ENCODE results near the gene YWHAG.
A peak's percentile ranks its signal among the peaks of the same experiment; 100 is the strongest.
"Not testable (repeated sequence)": the region's sequence is repeated elsewhere in the genome, so short reads cannot be mapped to it uniquely, and the experiment has no call there.

Gene YWHAG

GRCh38 chr7:76377186-76377918, 18.6 kb upstream of the YWHAG start:
- DNase-seq, result no peak

GRCh38 chr7:76375251-76375650, 16.5 kb upstream of the YWHAG start:
- no peak for DNase-seq

GRCh38 chr7:76372984-76373833, 14.4 kb upstream of the YWHAG start:
- DNase-seq, result no peak

GRCh38 chr7:76371396-76371795, 12.6 kb upstream of the YWHAG start:
- no peak for DNase-seq

- no peak for DNase-seq
Measured at GRCh38 chr7:76369018-76369417, 10.2 kb upstream of the YWHAG start.

GRCh38 chr7:76368190-76368589, 9.4 kb upstream of the YWHAG start:
- DNase-seq, result no peak

GRCh38 chr7:76364198-76364584, 5.4 kb upstream of the YWHAG start:
- DNase-seq, result no peak

GRCh38 chr7:76363754-76364153, 5.0 kb upstream of the YWHAG start:
- DNase-seq, result not testable (repeated sequence)

GRCh38 chr7:76359978-76360638, 1.3 kb upstream of the YWHAG start:
- no peak for DNase-seq

GRCh38 chr7:76359111-76359977, 553 bp upstream of the YWHAG start:
- peak; percentile 92 to 95 (median 94) for DNase-seq

- peak; percentile 28 to 40 (median 36) for DNase-seq
Measured at GRCh38 chr7:76358011-76358480, 745 bp downstream of the YWHAG start.

- DNase-seq, result no peak
Measured at GRCh38 chr7:76357475-76358010, 1.2 kb downstream of the YWHAG start.

- DNase-seq, result no peak
Measured at GRCh38 chr7:76356823-76357222, 2.0 kb downstream of the YWHAG start.

- DNase-seq, result no peak
Measured at GRCh38 chr7:76356115-76356514, 2.7 kb downstream of the YWHAG start.

- no peak for DNase-seq
Measured at GRCh38 chr7:76354981-76355730, 3.6 kb downstream of the YWHAG start.

- no peak for DNase-seq
Measured at GRCh38 chr7:76354516-76354915, 4.3 kb downstream of the YWHAG start.

- no peak for DNase-seq
Measured at GRCh38 chr7:76353744-76354143, 5.0 kb downstream of the YWHAG start.

GRCh38 chr7:76352193-76352592, 6.6 kb downstream of the YWHAG start:
- no peak for DNase-seq

- no peak for DNase-seq
Measured at GRCh38 chr7:76351372-76351771, 7.4 kb downstream of the YWHAG start.

GRCh38 chr7:76349313-76349885, 9.4 kb downstream of the YWHAG start:
- no peak for DNase-seq

- DNase-seq, result no peak
Measured at GRCh38 chr7:76347710-76348109, 11.1 kb downstream of the YWHAG start.
